Loucy (cell line): Measurements from ENCODE around the gene MYH14.

Source experiments
- CTCF ChIP-seq: fragments of 200-600 bp; sonication (generic); conservative IDR thresholded peaks from 2 replicates; pipeline ENCODE4 v1.5.1; 2014; ENCODE audit warnings: mild to moderate bottlenecking, antibody characterized with exemption, low read length
- EZH2phosphoT487 ChIP-seq: fragments of 200-600 bp; IDR thresholded peaks from 2 replicates; pipeline ENCODE4 v1.6.1; 2018; ENCODE audit warnings: antibody characterized with exemption, mild to moderate bottlenecking, moderate library complexity, borderline replicate concordance

- TF ChIP-seq CTCF (no peak), EZH2phosphoT487 (no peak)
These were observed 109.8 kb downstream of the MYH14 start for GRCh38 chr19:50312967-50313811.
